ENCODE results near the gene CEP112.

- no peak for TF ChIP-seq GATA2 (IDR thresholded peaks at IDR 0.05; ENCODE audit: low read depth, low read length)
- no peak for TF ChIP-seq GATA3 (IDR thresholded peaks at IDR 0.05; ENCODE audit: low read depth, low read length)
Observed at GRCh38 chr17:65898651-65899050, 293.3 kb downstream of the CEP112 start.
